ENCODE measurements around the gene FMR1.

FMR1 gene

DNA sequence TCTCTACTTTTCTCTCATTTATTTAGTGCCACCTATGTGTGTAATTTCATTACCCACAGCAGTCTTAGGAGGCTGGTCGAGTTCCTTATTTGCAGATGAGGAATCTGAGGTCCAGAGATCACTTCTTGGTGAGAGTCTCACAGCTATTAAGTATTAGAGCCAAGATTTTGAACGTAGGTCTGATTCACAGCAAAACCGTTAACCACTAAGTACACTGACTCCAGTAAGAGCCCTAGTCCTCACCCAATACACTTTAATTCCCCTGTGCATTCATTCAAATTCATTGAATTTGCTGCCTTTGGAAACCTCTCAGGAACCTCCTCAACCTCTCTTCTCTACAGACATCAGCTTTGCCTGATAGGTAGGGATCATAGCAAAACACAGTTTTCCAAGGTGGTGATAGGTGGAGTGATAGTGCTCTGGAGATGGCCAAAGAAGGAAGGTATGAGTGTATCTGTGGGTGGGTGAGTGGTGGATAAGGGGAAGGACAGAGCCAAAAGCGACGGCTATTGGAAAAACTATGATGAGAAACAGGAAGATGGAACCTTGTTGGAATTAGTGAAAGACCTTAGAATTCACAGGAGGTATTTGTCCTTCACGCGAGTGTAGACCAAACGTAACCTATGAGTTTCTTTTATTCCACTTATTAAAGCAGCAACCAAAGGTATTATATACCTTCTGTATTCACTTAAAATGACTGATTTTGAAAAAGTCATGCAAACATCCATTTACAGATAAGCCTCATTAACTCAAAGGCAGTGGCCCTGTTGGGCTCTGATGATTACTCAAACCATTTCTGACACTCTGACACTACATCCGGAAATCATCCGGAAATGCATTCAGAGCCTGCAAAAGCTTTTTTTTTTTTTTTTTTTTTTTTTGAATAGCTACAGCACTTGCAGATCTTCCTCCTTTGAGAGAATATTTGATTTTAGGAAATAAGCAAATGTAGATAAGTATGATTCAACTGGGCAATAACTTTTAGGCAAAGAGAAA is 6.3 kb downstream of the FMR1 start:
- DNase-seq, result no peak

DNA sequence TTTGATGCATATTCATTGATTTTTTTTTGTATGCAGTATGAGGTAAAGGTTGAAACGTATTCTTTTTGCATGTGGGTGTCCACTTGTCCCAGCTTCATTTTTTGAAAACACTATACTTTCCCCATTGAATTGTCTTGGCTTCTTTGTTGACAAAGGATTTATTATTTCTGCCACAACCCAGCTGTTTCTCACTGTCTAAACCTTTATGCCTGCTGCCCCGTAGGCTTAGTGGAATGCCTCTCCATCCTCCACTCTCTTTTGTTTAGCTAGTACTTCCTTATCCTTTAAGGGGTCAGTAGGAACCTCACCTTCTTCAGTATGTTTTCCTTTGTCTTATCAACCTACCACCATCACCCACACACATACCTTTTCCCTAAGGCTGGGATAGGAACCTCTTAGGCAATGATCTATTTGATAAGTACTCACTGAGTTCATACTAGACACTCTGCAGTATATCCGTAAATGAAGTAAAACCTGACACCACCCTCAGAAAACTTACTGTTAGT is 8.5 kb downstream of the FMR1 start:
- DNase-seq, result no peak

DNA sequence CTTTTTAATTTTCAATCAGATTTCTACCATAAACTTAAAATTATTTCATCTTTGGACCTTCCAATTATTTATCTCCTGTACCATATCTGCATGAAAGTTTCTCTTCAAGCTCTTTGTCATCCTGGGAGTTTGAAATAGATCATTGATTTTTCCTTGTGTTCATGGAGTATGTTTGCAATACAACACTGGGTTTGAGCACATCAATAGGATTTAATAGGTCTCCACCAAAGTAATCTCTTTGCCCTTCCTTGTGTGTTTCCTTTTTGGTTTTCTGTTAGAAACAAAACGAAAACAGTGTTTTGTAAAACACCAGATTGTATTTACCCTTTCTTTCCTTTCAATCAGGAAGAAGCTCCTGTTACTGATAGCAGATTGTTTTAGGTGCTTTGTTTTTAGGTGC is 11.9 kb downstream of the FMR1 start:
- DNase-seq, result no peak

DNA sequence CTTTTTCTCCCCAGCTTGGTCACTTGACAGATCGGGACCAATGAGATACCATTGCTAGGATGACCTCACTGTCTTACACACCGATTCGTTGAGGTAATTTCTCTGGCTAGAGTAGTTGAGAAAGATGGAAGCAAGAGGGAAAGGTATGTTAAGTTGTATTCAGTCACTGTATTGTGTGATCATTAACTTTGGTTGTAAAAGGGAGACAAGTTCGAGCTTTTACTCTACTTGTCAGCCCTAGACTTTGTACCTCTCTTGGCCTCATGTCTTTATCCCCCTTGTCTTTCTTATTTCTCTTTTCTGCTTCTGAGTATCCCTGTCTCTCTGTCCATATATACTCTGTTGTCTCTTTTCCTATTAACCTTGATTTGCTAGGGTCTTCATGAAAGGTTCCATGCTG is 15.5 kb downstream of the FMR1 start:
- DNase-seq, result no peak

DNA sequence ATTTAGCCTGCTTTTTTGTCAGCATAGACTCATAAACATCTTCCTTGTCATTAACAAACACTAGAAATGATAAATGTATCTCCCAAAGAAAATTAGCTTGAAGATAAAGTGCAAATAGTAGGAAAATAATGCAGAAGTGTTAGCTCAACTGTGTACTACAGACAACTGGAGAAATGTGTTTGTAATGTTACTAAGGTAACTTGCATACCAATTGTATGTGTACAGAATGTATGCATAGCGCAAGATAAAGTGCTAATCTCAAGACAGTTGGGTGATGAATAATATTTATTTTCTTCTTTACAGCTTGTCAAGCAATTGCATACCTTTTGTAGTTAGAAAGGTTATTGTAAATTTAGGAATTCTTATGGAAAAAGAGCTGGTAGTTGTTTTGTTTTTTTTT is 22.1 kb downstream of the FMR1 start:
- DNase-seq, result no peak

DNA sequence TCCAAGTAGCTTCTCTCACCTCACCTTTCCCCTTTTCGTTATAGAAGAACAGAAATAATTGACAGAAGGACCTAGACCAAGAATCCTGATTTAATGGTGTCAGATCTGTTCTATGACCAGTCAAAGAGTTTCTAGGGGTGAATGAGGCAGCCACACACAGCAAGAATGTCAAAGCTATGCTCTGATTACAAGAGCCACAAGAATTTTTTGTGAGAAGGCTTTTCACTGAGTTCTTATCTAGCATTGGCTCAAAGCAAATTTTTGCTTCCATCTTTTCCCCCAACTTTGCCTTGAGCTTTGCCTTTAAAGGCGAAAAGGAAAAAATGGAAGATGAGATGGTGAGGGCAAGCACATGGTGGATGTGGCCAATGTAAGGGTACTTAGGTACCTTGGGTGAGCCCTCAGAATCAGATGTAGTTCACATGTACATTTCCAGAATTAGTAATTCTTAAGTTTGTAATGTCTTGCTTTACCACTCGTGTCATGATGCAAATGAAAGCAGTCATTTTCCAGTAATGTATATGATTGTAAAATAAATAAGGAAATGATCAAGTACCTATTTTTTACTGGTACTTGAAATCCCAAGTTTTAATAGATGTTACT is 23.5 kb downstream of the FMR1 start:
- DNase-seq, result no peak

DNA sequence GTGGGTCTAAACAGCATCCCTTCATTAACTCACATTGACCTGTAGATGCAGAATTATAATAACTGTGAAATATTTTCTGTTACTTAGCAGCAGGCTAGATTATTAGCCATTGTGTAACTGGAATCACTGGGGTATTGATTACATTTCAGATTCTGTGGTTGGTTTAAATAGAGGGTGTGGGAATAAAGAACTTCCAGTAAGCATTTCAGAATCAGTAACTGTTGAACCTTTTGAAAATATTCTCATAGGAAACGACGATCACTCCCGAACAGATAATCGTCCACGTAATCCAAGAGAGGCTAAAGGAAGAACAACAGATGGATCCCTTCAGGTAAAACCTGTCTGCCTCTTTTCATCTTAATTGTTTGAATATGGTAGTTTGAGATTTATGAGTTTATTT is 33.6 kb downstream of the FMR1 start:
- DNase-seq, result no peak

DNA sequence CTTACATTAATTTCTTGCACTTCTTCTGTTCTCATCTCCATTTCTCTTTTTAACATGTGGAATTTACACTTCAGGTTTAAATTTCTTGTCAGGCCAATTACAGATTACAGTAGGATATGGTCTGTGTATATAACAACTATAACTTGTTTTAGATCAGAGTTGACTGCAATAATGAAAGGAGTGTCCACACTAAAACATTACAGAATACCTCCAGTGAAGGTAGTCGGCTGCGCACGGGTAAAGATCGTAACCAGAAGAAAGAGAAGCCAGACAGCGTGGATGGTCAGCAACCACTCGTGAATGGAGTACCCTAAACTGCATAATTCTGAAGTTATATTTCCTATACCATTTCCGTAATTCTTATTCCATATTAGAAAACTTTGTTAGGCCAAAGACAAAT is 36.8 kb downstream of the FMR1 start:
- DNase-seq, result no peak

DNA sequence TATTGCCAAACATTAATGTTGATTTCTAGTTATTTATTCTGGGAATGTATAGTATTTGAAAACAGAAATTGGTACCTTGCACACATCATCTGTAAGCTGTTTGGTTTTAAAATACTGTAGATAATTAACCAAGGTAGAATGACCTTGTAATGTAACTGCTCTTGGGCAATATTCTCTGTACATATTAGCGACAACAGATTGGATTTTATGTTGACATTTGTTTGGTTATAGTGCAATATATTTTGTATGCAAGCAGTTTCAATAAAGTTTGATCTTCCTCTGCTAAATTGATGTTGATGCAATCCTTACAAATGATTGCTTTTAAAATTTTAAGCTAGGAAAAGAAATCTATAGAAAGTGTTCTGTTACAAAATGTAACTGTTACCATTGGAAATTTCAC is 38.6 kb downstream of the FMR1 start:
- DNase-seq, result no peak

DNA sequence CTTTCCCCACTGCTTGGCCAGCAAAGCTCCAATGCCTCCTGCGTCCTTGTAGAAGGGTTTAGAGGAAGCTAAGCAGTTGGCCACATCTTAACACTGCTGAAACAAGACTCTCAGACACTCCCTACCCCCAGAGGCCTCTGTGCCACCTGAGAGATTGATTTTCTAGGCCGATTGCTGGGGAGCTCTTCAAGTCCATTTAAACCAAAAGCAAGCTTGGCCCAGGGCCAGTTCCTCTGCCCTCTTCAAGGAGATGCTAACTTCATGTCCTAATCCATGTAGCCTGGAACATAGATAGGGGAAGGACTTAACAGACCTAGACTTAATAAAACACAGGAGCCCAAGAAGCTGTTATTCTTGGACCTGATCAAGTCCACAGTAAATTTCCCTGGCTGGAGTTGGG is 42.3 kb downstream of the FMR1 start:
- DNase-seq, result no peak

DNA sequence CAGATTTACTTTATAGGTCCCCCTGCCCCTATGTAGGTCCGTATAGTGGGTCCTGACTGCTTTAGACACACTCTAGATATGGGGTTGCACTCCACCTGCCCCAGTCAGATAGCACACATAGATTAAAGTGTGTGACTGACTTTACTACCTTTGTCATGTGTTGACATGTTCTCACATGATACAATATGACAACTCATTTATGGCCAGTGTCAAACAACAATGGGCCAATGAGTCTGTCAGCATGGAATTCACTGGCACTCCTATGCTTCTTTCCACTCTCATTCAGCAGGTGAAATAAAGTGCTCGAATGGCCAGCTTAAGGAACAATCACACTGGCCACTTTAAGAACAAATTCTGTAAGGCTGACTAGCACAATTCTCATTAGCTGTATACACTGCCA is 45.6 kb downstream of the FMR1 start:
- DNase-seq, result no peak

DNA sequence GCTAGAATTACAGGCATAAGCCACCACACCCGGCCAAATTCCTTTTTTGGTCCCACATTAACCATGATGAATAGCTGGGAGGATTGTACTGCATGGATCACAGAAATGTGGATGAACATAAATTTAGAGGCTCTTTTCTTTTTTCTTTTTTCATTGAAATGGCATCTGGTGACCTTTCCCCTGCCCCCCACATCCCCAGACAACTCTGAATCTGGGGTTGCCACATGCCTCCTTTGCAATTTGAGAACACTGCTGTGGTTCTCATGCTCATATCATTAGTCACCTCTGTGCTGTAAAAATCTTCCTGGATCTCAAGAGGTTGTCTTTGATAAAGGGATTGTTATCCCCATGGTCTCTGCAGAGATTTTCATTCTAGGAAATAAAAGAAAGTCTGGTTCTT is 46.6 kb downstream of the FMR1 start:
- no peak for DNase-seq

DNA sequence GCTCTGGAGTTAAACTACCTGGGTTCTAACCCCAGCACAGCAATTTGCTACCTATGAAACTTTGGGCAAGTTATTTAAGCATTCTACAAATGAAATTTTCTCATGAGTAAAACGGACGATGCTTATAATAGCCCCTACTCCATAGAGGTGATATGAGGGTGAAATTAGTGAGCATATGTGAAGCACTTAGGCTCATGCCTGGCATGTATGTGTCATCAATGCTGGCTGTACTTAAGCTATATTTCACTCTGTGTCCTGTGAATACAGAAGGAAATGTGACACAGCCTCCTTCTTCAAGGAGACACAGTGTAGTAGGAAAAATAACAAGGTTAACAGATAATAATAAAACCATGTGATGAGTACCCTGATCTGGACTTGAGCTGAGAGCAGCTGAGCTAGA is 49.0 kb downstream of the FMR1 start:
- no peak for DNase-seq

DNA sequence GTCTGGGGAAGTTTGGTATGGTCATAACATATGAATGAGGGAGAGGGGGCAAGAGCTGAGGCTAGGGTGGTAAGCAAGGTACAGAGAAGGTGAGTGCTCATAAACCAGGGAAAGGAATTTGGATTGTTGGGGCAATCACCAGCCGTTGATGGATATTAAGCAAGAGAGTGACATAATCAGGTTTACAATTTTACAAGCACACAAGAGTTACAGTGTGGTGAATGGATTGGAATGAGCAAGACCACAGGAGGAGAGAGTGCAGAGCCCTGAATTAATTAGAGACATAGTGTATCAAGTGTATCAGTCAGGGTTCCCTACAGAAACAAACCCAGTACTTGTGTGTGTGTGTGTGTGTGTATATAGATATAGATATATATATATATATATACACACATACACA is 50.8 kb downstream of the FMR1 start:
- DNase-seq, result no peak

DNA sequence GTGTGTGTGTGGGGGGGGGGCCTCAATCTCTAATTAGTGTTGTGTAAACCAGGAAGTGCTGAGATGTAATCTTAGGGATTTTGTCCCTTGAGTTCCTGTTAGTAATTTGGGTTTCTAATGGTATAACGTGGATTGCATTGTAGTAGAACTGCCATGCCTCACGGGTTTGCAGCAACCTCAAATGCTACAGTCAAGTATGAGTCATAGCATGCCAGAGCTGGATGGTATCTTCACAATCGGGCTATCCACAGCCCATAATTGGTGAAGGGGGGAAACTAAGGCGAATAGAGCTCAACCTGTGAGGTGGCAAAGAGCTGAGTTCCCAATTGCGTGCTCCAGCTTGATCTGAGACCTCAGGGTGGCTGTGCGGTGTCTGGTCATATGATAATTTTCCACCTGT is 67.2 kb downstream of the FMR1 start:
- no peak for DNase-seq

DNA sequence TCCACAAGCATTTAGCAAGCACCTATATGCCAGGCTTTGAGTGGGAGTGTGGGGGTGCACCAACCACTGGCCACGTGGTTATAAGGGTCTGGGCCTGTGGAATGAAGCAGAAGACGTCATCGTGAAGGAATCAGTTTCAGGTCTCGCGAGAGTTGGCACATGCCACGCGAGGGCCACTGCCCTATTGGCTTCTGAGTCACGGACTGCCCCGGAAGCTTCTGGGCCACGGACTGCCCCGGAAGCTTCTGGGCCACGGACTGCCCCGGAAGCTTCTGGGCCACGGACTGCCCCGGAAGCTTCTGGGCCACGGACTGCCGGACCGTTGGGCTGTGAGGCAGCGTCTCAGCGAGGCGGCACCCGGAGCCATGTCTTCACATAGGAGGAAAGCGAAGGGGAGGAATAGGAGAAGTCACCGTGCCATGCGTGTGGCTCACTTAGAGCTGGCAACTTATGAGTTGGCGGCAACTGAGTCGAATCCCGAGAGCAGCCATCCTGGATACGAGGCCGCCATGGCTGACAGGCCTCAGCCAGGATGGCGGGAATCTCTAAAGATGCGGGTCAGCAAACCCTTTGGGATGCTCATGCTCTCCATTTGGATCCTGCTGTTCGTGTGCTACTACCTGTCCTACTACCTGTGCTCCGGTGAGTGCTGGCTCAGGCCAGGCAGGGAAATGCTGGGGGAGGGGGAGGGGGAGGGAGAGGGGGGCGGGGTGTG is 69.5 kb downstream of the FMR1 start, which contains the start of gene FMR1NB:
Gene FMR1NB, plus strand, starts transcription at position 300 of the 715 bp plus-strand sequence. Its CDS starts 66 bp downstream, at position 366.
- DNase-seq, result no peak
